ENCODE measurements around the gene TPPP.

DNA sequence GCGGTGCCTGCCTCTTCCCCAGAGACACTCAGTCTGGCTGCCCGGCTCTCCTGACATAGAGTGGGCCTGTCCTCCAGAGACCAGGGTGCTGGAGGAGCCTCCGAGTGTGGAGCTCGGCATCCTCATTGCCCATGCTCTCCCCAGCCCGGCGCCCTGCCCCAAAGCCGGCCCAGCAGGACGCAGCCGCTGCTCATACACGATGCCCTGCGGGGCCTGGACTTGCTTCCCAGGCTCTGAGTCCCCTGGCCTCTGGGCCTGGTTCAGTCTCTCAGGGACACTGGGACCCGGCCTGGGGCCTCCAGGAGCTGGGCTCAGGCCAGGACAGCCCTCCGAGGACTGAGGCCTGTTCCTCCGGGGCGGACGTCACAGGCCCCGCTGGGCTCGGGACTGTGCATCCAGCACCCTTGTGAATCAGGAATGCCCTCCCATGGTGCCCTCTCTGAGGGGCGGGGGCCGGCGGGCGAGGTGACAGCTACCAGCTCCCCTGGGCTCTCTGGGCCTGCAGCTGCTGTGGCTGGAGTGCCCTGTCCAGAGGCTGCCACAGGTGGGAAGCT, 23.2 kb downstream of the TPPP start:
- TF ChIP-seq, protein P1, sequence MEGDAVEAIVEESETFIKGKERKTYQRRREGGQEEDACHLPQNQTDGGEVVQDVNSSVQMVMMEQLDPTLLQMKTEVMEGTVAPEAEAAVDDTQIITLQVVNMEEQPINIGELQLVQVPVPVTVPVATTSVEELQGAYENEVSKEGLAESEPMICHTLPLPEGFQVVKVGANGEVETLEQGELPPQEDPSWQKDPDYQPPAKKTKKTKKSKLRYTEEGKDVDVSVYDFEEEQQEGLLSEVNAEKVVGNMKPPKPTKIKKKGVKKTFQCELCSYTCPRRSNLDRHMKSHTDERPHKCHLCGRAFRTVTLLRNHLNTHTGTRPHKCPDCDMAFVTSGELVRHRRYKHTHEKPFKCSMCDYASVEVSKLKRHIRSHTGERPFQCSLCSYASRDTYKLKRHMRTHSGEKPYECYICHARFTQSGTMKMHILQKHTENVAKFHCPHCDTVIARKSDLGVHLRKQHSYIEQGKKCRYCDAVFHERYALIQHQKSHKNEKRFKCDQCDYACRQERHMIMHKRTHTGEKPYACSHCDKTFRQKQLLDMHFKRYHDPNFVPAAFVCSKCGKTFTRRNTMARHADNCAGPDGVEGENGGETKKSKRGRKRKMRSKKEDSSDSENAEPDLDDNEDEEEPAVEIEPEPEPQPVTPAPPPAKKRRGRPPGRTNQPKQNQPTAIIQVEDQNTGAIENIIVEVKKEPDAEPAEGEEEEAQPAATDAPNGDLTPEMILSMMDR (optimal IDR thresholded peaks at IDR 0.05 in 1 of 3, IDR thresholded peaks at IDR 0.05 in 1 of 3, conservative IDR thresholded peaks at IDR 0.05 in 1 of 3; ENCODE audit: extremely low read depth in 1 of 3, insufficient read depth in 2 of 3, low read length in 3 of 3): no peak
- TF ChIP-seq EZH2 (IDR thresholded peaks at IDR 0.05; ENCODE audit: low read length): no peak

Measured in keratinocyte (primary cell).